GM06990 (cell line): ENCODE measurements around the gene MLX.

Source experiments
- DNase-seq: peaks from one replicate; pipeline ENCODE4 v3.0.0-alpha.2; 2011; ENCODE audit not compliant: insufficient read length; ENCODE audit errors: extremely low read depth
- H3K27me3 ChIP-seq: replicated peaks from 2 replicates; pipeline ENCODE4 v1.6.0; 2011; ENCODE audit warnings: low read length; ENCODE audit not compliant: control insufficient read depth, insufficient read depth
- H3K36me3 ChIP-seq: 2 replicates; pipeline ENCODE4 v1.5.1; 2011; ENCODE audit warnings: low read length; ENCODE audit not compliant: control insufficient read depth, insufficient read depth
- H3K4me3 ChIP-seq: replicated peaks from 2 replicates; pipeline ENCODE4 v1.5.1; 2011; ENCODE audit warnings: low read depth, mild to moderate bottlenecking, control low read depth, low read length
- CTCF ChIP-seq: IDR thresholded peaks from 2 replicates; pipeline ENCODE4 v1.5.1; 2011; ENCODE audit warnings: low read length, control low read depth, mild to moderate bottlenecking, inconsistent platforms; ENCODE audit not compliant: insufficient read depth, poor library complexity, severe bottlenecking

Gene MLX

GRCh38 chr17:42574463-42574862 lies 7.6 kb downstream of the MLX start:
- Histone ChIP-seq H3K36me3 (peaks cover 36% of the 10 kb centered on the region), H3K27me3 (no peaks in the 10 kb centered on the region), H3K4me3 (no peak overlapping the region)
- no peak for TF ChIP-seq CTCF
- DNase-seq: no peak

GRCh38 chr17:42577140-42577531 lies 10.2 kb downstream of the MLX start:
- peaks cover 35% of the 10 kb centered on the region for H3K36me3 ChIP-seq
- DNase-seq: no peak
- H3K4me3 ChIP-seq: peak overlapping the region; percentile 94
- no peaks in the 10 kb centered on the region for H3K27me3 ChIP-seq
- TF ChIP-seq CTCF: no peak

GRCh38 chr17:42577532-42578281 lies 10.8 kb downstream of the MLX start, which contains the start of gene PSMC3IP:
TSS of gene PSMC3IP (minus strand) at chr17:42577729. CDS start at chr17:42577686, 43 bp downstream.
- H3K4me3 ChIP-seq: peak within 1 kb of the TSS; percentile 94
- H3K36me3 ChIP-seq: peaks cover 36% of the 10 kb centered on the region
- peak; percentile 94 for DNase-seq
- H3K27me3 ChIP-seq: no peaks in the 10 kb centered on the region
- TF ChIP-seq CTCF: peak; percentile 57

GRCh38 chr17:42578282-42578869 lies 11.5 kb downstream of the MLX start:
- Histone ChIP-seq H3K4me3 (peak overlapping the region; percentile 94), H3K36me3 (peaks cover 34% of the 10 kb centered on the region), H3K27me3 (no peaks in the 10 kb centered on the region)
- DNase-seq: peak; percentile 79
- TF ChIP-seq CTCF: peak; percentile 72

- no peak for DNase-seq
- H3K36me3 ChIP-seq: peaks cover 34% of the 10 kb centered on the region
- no peak for TF ChIP-seq CTCF
- no peaks in the 10 kb centered on the region for H3K27me3 ChIP-seq
- H3K4me3 ChIP-seq: no peak overlapping the region
These were observed 13.1 kb downstream of the MLX start for GRCh38 chr17:42579794-42580551.
